HEK293 (cell line): ENCODE measurements around the gene RSRC2.

Experiments used
- BCL11A ChIP-seq: fragments of 450-650 bp; formaldehyde crosslinking; IDR thresholded peaks from 2 replicates; pipeline ENCODE4 v1.5.1; 2016; ENCODE audit warnings: low read depth, missing biosample characterization, missing genetic modification characterization
- GLIS1 ChIP-seq: fragments of 450-650 bp; formaldehyde crosslinking; IDR thresholded peaks from 2 replicates; pipeline ENCODE4 v1.5.1; 2016; ENCODE audit warnings: missing biosample characterization, missing genetic modification characterization
- HOXC10 ChIP-seq: sonication (generic); formaldehyde crosslinking; IDR thresholded peaks from 2 replicates; pipeline ENCODE4 v1.8.1; 2023; ENCODE audit warnings: mild to moderate bottlenecking, missing genetic modification reagents
- KLF10 ChIP-seq: fragments of 450-650 bp; IDR thresholded peaks from 2 replicates; pipeline ENCODE4 v1.5.1; 2018; ENCODE audit warnings: missing biosample characterization, mild to moderate bottlenecking, missing genetic modification characterization
- MEIS1 ChIP-seq: sonication (generic); formaldehyde crosslinking; IDR thresholded peaks from 2 replicates; pipeline ENCODE4 v1.8.1; 2022; ENCODE audit warnings: missing genetic modification reagents, mild to moderate bottlenecking, borderline replicate concordance
- MZF1 ChIP-seq: fragments of 450-650 bp; formaldehyde crosslinking; IDR thresholded peaks from 2 replicates; pipeline ENCODE4 v1.5.1; 2017; ENCODE audit warnings: missing biosample characterization, missing genetic modification characterization, borderline replicate concordance
- REPIN1 ChIP-seq: fragments of 450-650 bp; formaldehyde crosslinking; IDR thresholded peaks from 2 replicates; pipeline ENCODE4 v1.5.1; 2017; ENCODE audit warnings: missing biosample characterization, missing genetic modification characterization, low read depth
- SETDB1 ChIP-seq: IDR thresholded peaks from one replicate; pipeline ENCODE4 v1.6.1; 2017; ENCODE audit warnings: mild to moderate bottlenecking, low read length, moderate library complexity, mixed read lengths; ENCODE audit not compliant: insufficient read length
- TRIM28 ChIP-seq: IDR thresholded peaks from 2 replicates; pipeline ENCODE4 v1.6.1; 2011; ENCODE audit warnings: low read length, control low read depth, borderline replicate concordance
- TSHZ1 ChIP-seq: fragments of 450-650 bp; formaldehyde crosslinking; IDR thresholded peaks from 2 replicates; pipeline ENCODE4 v1.5.1; 2016; ENCODE audit warnings: missing biosample characterization, missing genetic modification characterization, borderline replicate concordance
- ZBTB21 ChIP-seq: fragments of 450-650 bp; formaldehyde crosslinking; IDR thresholded peaks from 2 replicates; pipeline ENCODE4 v1.5.1; 2017; ENCODE audit warnings: missing biosample characterization, missing genetic modification characterization
- ZBTB7A ChIP-seq: fragments of 450-650 bp; formaldehyde crosslinking; IDR thresholded peaks from 2 replicates; pipeline ENCODE4 v1.5.1; 2016; ENCODE audit warnings: low read depth, missing biosample characterization, missing genetic modification characterization
- ZFHX2 ChIP-seq: fragments of 450-650 bp; formaldehyde crosslinking; conservative IDR thresholded peaks from 2 replicates; pipeline ENCODE4 v1.5.1; 2016; ENCODE audit warnings: missing biosample characterization, missing genetic modification characterization
- ZFP37 ChIP-seq: fragments of 450-650 bp; formaldehyde crosslinking; IDR thresholded peaks from 2 replicates; pipeline ENCODE4 v1.5.1; 2016; ENCODE audit warnings: missing biosample characterization, missing genetic modification characterization
- ZNF10 ChIP-seq: fragments of 450-650 bp; formaldehyde crosslinking; IDR thresholded peaks from 2 replicates; pipeline ENCODE4 v1.5.1; 2017; ENCODE audit warnings: missing biosample characterization, missing genetic modification characterization
- ZNF112 ChIP-seq: fragments of 450-650 bp; formaldehyde crosslinking; IDR thresholded peaks from 2 replicates; pipeline ENCODE4 v1.5.0; 2017; ENCODE audit warnings: missing biosample characterization, missing genetic modification characterization
- ZNF19 ChIP-seq: fragments of 450-650 bp; formaldehyde crosslinking; IDR thresholded peaks from 2 replicates; pipeline ENCODE4; 2016; ENCODE audit warnings: missing biosample characterization, missing genetic modification characterization, low read depth
- ZNF221 ChIP-seq: fragments of 450-650 bp; formaldehyde crosslinking; IDR thresholded peaks from 2 replicates; pipeline ENCODE4 v1.5.1; 2017; ENCODE audit warnings: missing biosample characterization, missing genetic modification characterization, borderline replicate concordance
- ZNF24 ChIP-seq: fragments of 450-650 bp; formaldehyde crosslinking; IDR thresholded peaks from 2 replicates; pipeline ENCODE4 v1.5.1; 2016; ENCODE audit warnings: missing biosample characterization, missing genetic modification characterization
- ZNF266 ChIP-seq: fragments of 450-650 bp; formaldehyde crosslinking; IDR thresholded peaks from 2 replicates; pipeline ENCODE4 v1.5.1; 2016; ENCODE audit warnings: missing biosample characterization, missing genetic modification characterization, low read depth
- ZNF362 ChIP-seq: fragments of 450-650 bp; formaldehyde crosslinking; IDR thresholded peaks from 2 replicates; pipeline ENCODE4 v1.5.1; 2016; ENCODE audit warnings: missing biosample characterization, missing genetic modification characterization
- ZNF433 ChIP-seq: fragments of 450-650 bp; formaldehyde crosslinking; IDR thresholded peaks from 2 replicates; pipeline ENCODE4 v1.5.1; 2016; ENCODE audit warnings: missing biosample characterization, missing genetic modification characterization, low read depth
- ZNF488 ChIP-seq: fragments of 450-650 bp; formaldehyde crosslinking; IDR thresholded peaks from 2 replicates; pipeline ENCODE4 v1.5.1; 2016; ENCODE audit warnings: missing biosample characterization, missing genetic modification characterization
- ZNF514 ChIP-seq: fragments of 450-650 bp; formaldehyde crosslinking; IDR thresholded peaks from 2 replicates; pipeline ENCODE4 v1.5.1; 2016; ENCODE audit warnings: missing biosample characterization, missing genetic modification characterization
- ZNF561 ChIP-seq: fragments of 450-650 bp; IDR thresholded peaks from 2 replicates; pipeline ENCODE4 v1.5.1; 2018; ENCODE audit warnings: missing biosample characterization, missing genetic modification characterization, borderline replicate concordance
- ZNF624 ChIP-seq: fragments of 450-650 bp; formaldehyde crosslinking; IDR thresholded peaks from 2 replicates; pipeline ENCODE4 v1.5.1; 2017; ENCODE audit warnings: missing biosample characterization, missing genetic modification characterization
- ZNF639 ChIP-seq: fragments of 450-650 bp; formaldehyde crosslinking; IDR thresholded peaks from 2 replicates; pipeline ENCODE4 v1.5.1; 2016; ENCODE audit warnings: missing biosample characterization, missing genetic modification characterization
- ZNF654 ChIP-seq: fragments of 450-650 bp; formaldehyde crosslinking; IDR thresholded peaks from 2 replicates; pipeline ENCODE4 v1.5.1; 2016; ENCODE audit warnings: low read depth, missing biosample characterization, missing genetic modification characterization
- ZNF658 ChIP-seq: fragments of 450-650 bp; formaldehyde crosslinking; IDR thresholded peaks from 2 replicates; pipeline ENCODE4; 2016; ENCODE audit warnings: missing biosample characterization, missing genetic modification characterization
- ZNF785 ChIP-seq: fragments of 450-650 bp; formaldehyde crosslinking; IDR thresholded peaks from 2 replicates; pipeline ENCODE4 v1.5.1; 2016; ENCODE audit warnings: missing biosample characterization, missing genetic modification characterization
- ZNF791 ChIP-seq: fragments of 450-650 bp; formaldehyde crosslinking; IDR thresholded peaks from 2 replicates; pipeline ENCODE4 v1.5.1; 2016; ENCODE audit warnings: missing biosample characterization, missing genetic modification characterization
- ZSCAN23 ChIP-seq: fragments of 450-650 bp; formaldehyde crosslinking; IDR thresholded peaks from 2 replicates; pipeline ENCODE4 v1.5.1; 2016; ENCODE audit warnings: missing biosample characterization, missing genetic modification characterization
- ZSCAN4 ChIP-seq: fragments of 450-650 bp; formaldehyde crosslinking; IDR thresholded peaks from 2 replicates; pipeline ENCODE4 v1.5.1; 2017; ENCODE audit warnings: missing biosample characterization, missing genetic modification characterization

RSRC2 gene

GRCh38 chr12:122500685-122501488 lies 25.8 kb downstream of the RSRC2 start, which contains the start of gene ZCCHC8 (continued):
- TF ChIP-seq ZNF362 = peak; percentile 32; the same call in 1 of the 2 replicates
- peak; percentile 49; the same call in 1 of the 2 replicates for TF ChIP-seq ZNF561 (tag by site-specific recombination)
- TF ChIP-seq ZNF112 (tag by site-specific recombination) = no peak
- TF ChIP-seq ZSCAN4 = no peak
- TF ChIP-seq TRIM28 = peak; percentile 80; the same call in 1 of the 2 replicates
- TF ChIP-seq ZNF785 (tag by site-specific recombination) = peak; percentile 5; the same call in 1 of the 2 replicates
- TF ChIP-seq ZNF24 = peak; percentile 68
- TF ChIP-seq GLIS1 (tag by site-specific recombination) = no peak
- no peak for TF ChIP-seq ZNF654
- TF ChIP-seq ZNF624 (tag by site-specific recombination) = no peak
- no peak for TF ChIP-seq MZF1 (tag by site-specific recombination)
- 0 out of 2 replicates have a peak, but pooled peaks have one; percentile 21 for TF ChIP-seq KLF10 (tag by site-specific recombination)
- TF ChIP-seq ZNF791 (tag by site-specific recombination) = no peak
- no peak for TF ChIP-seq ZFP37 (tag by site-specific recombination)
- TF ChIP-seq ZNF433 (tag by site-specific recombination) = no peak
- TF ChIP-seq ZNF221 (tag by site-specific recombination) = no peak
- no peak for TF ChIP-seq ZNF514
- 0 out of 2 replicates have a peak, but pooled peaks have one; percentile 63 for TF ChIP-seq BCL11A
- no peak for TF ChIP-seq ZNF19 (tag by site-specific recombination)
- TF ChIP-seq ZNF266 (tag by site-specific recombination) = no peak
- TF ChIP-seq ZNF658 (tag by site-specific recombination) = no peak
- no peak for TF ChIP-seq ZBTB7A (tag by site-specific recombination)
- TF ChIP-seq ZFHX2 (tag by site-specific recombination) = peak; percentile 42
- no peak for TF ChIP-seq HOXC10 (CRISPR knock-in tag)
- no peak for TF ChIP-seq ZNF488
- TF ChIP-seq REPIN1 (tag by site-specific recombination) = no peak; the same call in 1 of the 2 replicates
- 0 out of 2 replicates have a peak, but pooled peaks have one; percentile 13 for TF ChIP-seq ZSCAN23 (tag by site-specific recombination)
- no peak for TF ChIP-seq MEIS1 (CRISPR knock-in tag)
- peak; percentile 53; the same call in 1 of the 2 replicates for TF ChIP-seq ZNF639
- no peak for TF ChIP-seq TSHZ1
- peak; percentile 39 for TF ChIP-seq ZBTB21 (tag by site-specific recombination)
- TF ChIP-seq ZNF10 = no peak
- TF ChIP-seq SETDB1 = peak; percentile 30
